ENCODE data around the gene LRRC3. TPM values are rescaled to one million over a fixed set of nuclear protein-coding genes. Genes with fewer than 3 reads are reported as not detected.
A peak's percentile ranks its signal among the peaks of the same experiment; 100 is the strongest.

Gene LRRC3
- total RNA-seq, 3 donors from 2014 or later, result 2.1 to 17.9 (median 2.7) TPM

- ATAC-seq (no peak), DNase-seq (no peak)
- intact Hi-C loops (cut with DNase I, micrococcal nuclease), result no loop called here
- no peaks in the 10 kb centered on the region for H3K9me3 ChIP-seq
- no peaks in the 10 kb centered on the region for H3K4me1 ChIP-seq (ENCODE audit: low read depth)
- no peak overlapping the region for H3K4me3 ChIP-seq
- no peaks in the 10 kb centered on the region for H3K36me3 ChIP-seq (ENCODE audit: low read depth)
- TF ChIP-seq CTCF (IDR thresholded peaks at IDR 0.05), result no peak
Observed at GRCh38 chr21:44503901-44504399, 48.6 kb downstream of the LRRC3 start.

- H3K36me3 ChIP-seq (ENCODE audit: low read depth), result no peaks in the 10 kb centered on the region
- H3K9me3 ChIP-seq, result no peaks in the 10 kb centered on the region
- peaks cover 3% of the 10 kb centered on the region for H3K4me1 ChIP-seq (ENCODE audit: low read depth)
- DNase-seq, result no peak
- H3K4me3 ChIP-seq, result no peak overlapping the region
- TF ChIP-seq CTCF (IDR thresholded peaks at IDR 0.05), result no peak
- intact Hi-C loops (cut with DNase I, micrococcal nuclease), result no loop called here
- ATAC-seq, result no peak
Observed at GRCh38 chr21:44505673-44506278, 50.5 kb downstream of the LRRC3 start.

- TF ChIP-seq CTCF (IDR thresholded peaks at IDR 0.05), result no peak
- H3K4me3 ChIP-seq, result no peak overlapping the region
- no peaks in the 10 kb centered on the region for H3K9me3 ChIP-seq
- no peaks in the 10 kb centered on the region for H3K36me3 ChIP-seq (ENCODE audit: low read depth)
- DNase-seq (peak in 1 of 3 donors; percentile 11), ATAC-seq (no peak)
- intact Hi-C loops (cut with DNase I, micrococcal nuclease), result no loop called here
- peaks cover 3% of the 10 kb centered on the region for H3K4me1 ChIP-seq (ENCODE audit: low read depth)
Observed at GRCh38 chr21:44506279-44507255, 51.3 kb downstream of the LRRC3 start.

- Histone ChIP-seq H3K4me3 (no peak overlapping the region), H3K36me3 (ENCODE audit: low read depth) (no peaks in the 10 kb centered on the region), H3K4me1 (ENCODE audit: low read depth) (peaks cover 3% of the 10 kb centered on the region), H3K9me3 (no peaks in the 10 kb centered on the region)
- ATAC-seq (no peak), DNase-seq (no peak)
- intact Hi-C loops (cut with DNase I, micrococcal nuclease), result no loop called here
- TF ChIP-seq CTCF (IDR thresholded peaks at IDR 0.05), result no peak
Observed at GRCh38 chr21:44507673-44508425, 52.5 kb downstream of the LRRC3 start.

GRCh38 chr21:44508426-44508710 is 53.1 kb downstream of the LRRC3 start:
- Histone ChIP-seq H3K36me3 (ENCODE audit: low read depth) (no peaks in the 10 kb centered on the region), H3K4me3 (no peak overlapping the region), H3K4me1 (ENCODE audit: low read depth) (peaks cover 3% of the 10 kb centered on the region), H3K9me3 (no peaks in the 10 kb centered on the region)
- no peak for TF ChIP-seq CTCF (IDR thresholded peaks at IDR 0.05)
- intact Hi-C loops (cut with DNase I, micrococcal nuclease), result no loop called here
- no peak for ATAC-seq
- no peak for DNase-seq

Data from mucosa of descending colon (tissue), 3 donors.